ENCODE data around the gene RABGAP1L. TPM values are rescaled to one million over a fixed set of nuclear protein-coding genes. Genes with fewer than 3 reads are reported as not detected.

Gene RABGAP1L
- total RNA-seq, 6 experiments from 2014 or later = 11.7 to 23.1 (median 18.5) TPM

GRCh38 chr1:174713796-174714195 is 554.5 kb downstream of the RABGAP1L start:
- Histone ChIP-seq H3K27me3 (no peaks in the 10 kb centered on the region), H3K36me3 (no peaks in the 10 kb centered on the region), H3K27ac (no peak overlapping the region), H3K9me3 (no peaks in the 10 kb centered on the region), H3K4me3 (no peak overlapping the region), H3K4me1 (peaks cover 0 to under 1% (median 0%) of the 10 kb centered on the region in 4 donors)
- WGBS (ENCODE audit: insufficient coverage, low coverage, low lambda C conversion rate, missing lambda C conversion rate) = 55% methylated on average over 1 of the region's 1 CpG
- intact Hi-C loops (cut with DNase I) = no loop called here
- no peak for DNase-seq
- TF ChIP-seq POLR2A (IDR thresholded peaks at IDR 0.05) = no peak
- TF ChIP-seq, protein P1, sequence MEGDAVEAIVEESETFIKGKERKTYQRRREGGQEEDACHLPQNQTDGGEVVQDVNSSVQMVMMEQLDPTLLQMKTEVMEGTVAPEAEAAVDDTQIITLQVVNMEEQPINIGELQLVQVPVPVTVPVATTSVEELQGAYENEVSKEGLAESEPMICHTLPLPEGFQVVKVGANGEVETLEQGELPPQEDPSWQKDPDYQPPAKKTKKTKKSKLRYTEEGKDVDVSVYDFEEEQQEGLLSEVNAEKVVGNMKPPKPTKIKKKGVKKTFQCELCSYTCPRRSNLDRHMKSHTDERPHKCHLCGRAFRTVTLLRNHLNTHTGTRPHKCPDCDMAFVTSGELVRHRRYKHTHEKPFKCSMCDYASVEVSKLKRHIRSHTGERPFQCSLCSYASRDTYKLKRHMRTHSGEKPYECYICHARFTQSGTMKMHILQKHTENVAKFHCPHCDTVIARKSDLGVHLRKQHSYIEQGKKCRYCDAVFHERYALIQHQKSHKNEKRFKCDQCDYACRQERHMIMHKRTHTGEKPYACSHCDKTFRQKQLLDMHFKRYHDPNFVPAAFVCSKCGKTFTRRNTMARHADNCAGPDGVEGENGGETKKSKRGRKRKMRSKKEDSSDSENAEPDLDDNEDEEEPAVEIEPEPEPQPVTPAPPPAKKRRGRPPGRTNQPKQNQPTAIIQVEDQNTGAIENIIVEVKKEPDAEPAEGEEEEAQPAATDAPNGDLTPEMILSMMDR (IDR thresholded peaks at IDR 0.05) = no peak
- peak in 1 of 4 donors; percentile 56 for ATAC-seq

GRCh38 chr1:174719194-174719593 is 559.9 kb downstream of the RABGAP1L start:
- DNase-seq (no peak), ATAC-seq (peak; percentile 70 to 89 (median 86))
- no peak for TF ChIP-seq POLR2A (IDR thresholded peaks at IDR 0.05)
- TF ChIP-seq, protein P1 (IDR thresholded peaks at IDR 0.05) = no peak
- WGBS (ENCODE audit: insufficient coverage, low coverage, low lambda C conversion rate, missing lambda C conversion rate) = 34% methylated on average over 2 of the region's 2 CpGs
- Histone ChIP-seq H3K9me3 (no peaks in the 10 kb centered on the region), H3K4me1 (peaks cover 0 to 8% (median 0%) of the 10 kb centered on the region in 4 donors), H3K36me3 (no peaks in the 10 kb centered on the region), H3K27ac (no peak overlapping the region), H3K27me3 (no peaks in the 10 kb centered on the region), H3K4me3 (no peak overlapping the region)
- intact Hi-C loops (cut with DNase I) = no loop called here

DNA sequence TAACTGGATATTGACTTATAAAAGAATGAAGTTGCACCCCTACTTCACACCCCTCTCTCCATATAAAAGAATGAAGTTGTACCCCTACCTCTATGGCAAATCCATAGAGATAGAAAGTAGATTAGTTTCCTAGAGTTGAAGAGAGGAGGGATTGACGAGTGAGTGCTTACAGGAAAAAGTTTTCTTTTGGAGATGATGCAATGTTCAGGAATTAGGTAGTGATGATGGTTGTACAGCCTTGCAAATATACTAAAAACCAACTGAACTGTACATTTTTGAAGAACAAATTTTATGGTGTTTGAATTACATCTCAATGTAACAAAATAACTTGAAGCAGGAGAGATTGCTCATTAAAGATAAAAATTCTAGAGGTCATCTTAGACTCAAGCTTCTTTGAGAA is 561.3 kb downstream of the RABGAP1L start:
- Histone ChIP-seq H3K4me1 (peaks cover 0 to 8% (median 1%) of the 10 kb centered on the region in 4 donors), H3K27ac (no peak overlapping the region), H3K9me3 (no peaks in the 10 kb centered on the region), H3K4me3 (no peak overlapping the region), H3K27me3 (no peaks in the 10 kb centered on the region), H3K36me3 (no peaks in the 10 kb centered on the region)
- ATAC-seq = no peak
- intact Hi-C loops (cut with DNase I) = no loop called here
- whole genome bisulfite sequencing (ENCODE audit: insufficient coverage, low coverage, low lambda C conversion rate, missing lambda C conversion rate) = 55% methylated on average over 1 of the region's 1 CpG
- TF ChIP-seq POLR2A (IDR thresholded peaks at IDR 0.05) = no peak
- DNase-seq = no peak

DNA sequence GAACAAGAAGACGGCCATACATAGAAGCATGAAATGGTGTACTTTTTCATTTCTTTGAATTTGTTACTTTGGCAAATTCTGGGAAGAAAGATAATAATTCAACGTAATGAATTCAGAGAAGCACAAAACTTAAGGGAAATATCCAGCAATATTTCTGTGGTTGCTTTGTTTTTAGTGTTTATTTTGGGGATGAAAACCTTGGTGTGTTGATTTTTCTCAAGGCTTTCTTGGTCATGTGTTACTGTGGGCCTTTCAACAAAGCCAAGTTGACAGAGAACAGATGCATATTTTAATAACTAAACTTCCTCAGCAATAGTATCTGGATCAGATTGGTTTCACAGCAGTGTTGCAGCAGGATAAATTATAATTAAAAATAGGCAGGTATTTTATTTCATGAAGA is 561.9 kb downstream of the RABGAP1L start:
- WGBS (ENCODE audit: insufficient coverage, low coverage, low lambda C conversion rate, missing lambda C conversion rate) = 80% methylated on average over 2 of the region's 2 CpGs

GRCh38 chr1:174723816-174724215 is 564.5 kb downstream of the RABGAP1L start:
- Histone ChIP-seq H3K4me1 (peaks cover 0 to 14% (median 5%) of the 10 kb centered on the region in 4 donors), H3K9me3 (no peaks in the 10 kb centered on the region), H3K36me3 (no peaks in the 10 kb centered on the region), H3K27me3 (no peaks in the 10 kb centered on the region), H3K27ac (no peak overlapping the region), H3K4me3 (no peak overlapping the region)
- no peak for ATAC-seq
- TF ChIP-seq, protein P1 (IDR thresholded peaks at IDR 0.05) = no peak
- intact Hi-C loops (cut with DNase I) = no loop called here
- no peak for DNase-seq

More for the DNA sequence above, 561.9 kb downstream of the RABGAP1L start:
- Histone ChIP-seq H3K27me3 (no peaks in the 10 kb centered on the region), H3K4me1 (peaks cover 0 to 12% (median 4%) of the 10 kb centered on the region in 4 donors), H3K27ac (no peak overlapping the region), H3K9me3 (no peaks in the 10 kb centered on the region), H3K4me3 (no peak overlapping the region), H3K36me3 (no peaks in the 10 kb centered on the region)
- TF ChIP-seq POLR2A (IDR thresholded peaks at IDR 0.05) = no peak
- TF ChIP-seq, protein P1 (IDR thresholded peaks at IDR 0.05) = no peak
- DNase-seq (no peak), ATAC-seq (no peak)
- intact Hi-C loops (cut with DNase I) = no loop called here

Measured in right lobe of liver (tissue), 6 donors.